GM12891 (cell line): Measurements from ENCODE around the gene WWC2.

ENCODE experiments used
- POLR2A ChIP-seq: IDR thresholded peaks from 2 replicates; pipeline ENCODE4 v1.6.1; 2011; ENCODE audit warnings: low read depth, low read length, control low read depth
- POLR2AphosphoS5 ChIP-seq: IDR thresholded peaks from 2 replicates; pipeline ENCODE4 v1.6.1; 2011; ENCODE audit warnings: low read depth, low read length, control low read depth
- TAF1 ChIP-seq: IDR thresholded peaks from 2 replicates; pipeline ENCODE4 v1.6.1; 2011; ENCODE audit warnings: low read depth, low read length, control low read depth

DNA sequence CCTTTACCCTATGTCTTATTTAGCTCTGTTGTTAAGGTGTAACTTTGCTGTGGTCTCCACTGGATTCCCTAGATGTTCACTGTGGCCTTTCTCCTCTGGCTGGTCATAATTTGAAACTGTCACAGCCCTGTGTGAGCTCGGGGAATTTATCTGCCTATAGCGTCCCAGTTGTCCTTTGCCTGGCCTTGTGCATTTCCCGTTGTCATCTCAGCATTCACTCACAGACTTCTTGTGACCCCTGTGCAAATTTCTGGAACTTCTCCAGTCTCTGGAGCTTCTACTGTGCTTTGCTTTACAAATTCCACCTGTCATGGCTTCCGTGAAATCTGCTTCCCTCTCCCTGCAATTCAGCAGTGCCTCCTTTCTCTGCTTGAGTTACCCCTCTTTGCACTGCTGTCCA is 106.7 kb downstream of the WWC2 start:
- TF ChIP-seq POLR2AphosphoS5 (no peak), TAF1 (no peak), POLR2A (no peak)
